Measurements from ENCODE around the gene PTPRH. TPM values are rescaled to one million over a fixed set of nuclear protein-coding genes. Genes with fewer than 3 reads are reported as not detected.

Gene PTPRH
- polyA plus RNA-seq, 1 donor (not counting 4 experiments of a cell fraction or from before 2014, with no cell fraction given), result 0.17 TPM

DNA sequence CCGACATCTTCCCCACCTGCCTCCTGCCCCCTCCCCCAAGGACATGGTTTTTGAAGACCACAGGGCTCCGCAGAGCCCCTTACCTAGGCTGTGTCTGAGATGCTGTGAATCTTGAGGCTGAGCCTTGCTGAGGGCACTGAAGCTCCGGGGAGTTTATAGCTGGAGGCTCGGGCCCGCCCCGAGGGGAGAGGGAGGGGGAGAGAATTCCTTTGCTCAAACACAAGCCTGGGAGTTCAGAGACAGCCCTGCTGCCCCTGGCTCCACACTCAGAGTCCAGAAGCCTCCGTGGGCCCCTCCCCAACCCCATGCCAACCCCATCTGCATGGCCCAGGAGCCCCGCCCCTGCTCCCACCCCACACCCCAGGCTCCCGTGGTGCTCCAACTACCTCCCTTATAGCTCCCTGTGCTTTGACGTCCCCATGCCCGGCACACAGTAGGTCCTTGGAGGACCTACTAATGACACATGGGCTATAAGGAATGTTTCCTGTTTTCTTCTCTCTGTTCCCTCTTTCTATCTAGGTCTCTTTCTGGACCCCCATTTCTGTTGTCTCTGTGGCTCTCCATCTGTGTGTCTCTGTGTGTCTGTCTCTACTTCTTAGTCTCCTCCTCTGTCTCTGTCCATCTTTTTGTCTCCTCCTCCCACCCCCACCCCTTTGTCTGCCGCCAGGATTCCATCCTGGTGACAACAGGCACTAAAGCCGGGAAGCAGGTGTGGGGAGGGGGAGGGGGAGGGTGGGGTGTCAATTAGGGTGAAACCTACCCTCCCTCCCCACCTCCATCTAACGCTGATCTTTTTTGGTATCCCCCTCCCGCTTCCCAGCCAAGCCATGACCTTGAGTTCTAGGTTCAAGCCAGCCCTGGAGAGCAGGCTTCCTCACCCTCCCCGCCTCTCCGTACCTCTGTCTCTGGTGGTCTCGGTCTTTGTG is 60.0 kb downstream of the PTPRH start, which contains the start of gene TNNT1:
TNNT1 (minus strand) TSS at position 129 of the 926 bp plus-strand sequence. CDS start 2,049 bp downstream, outside the sequence.
- dilution Hi-C loops (cut with MboI; ENCODE audit: extremely low pct_ligation_motif_present, low sequenced_read_pairs), result no loop called here
- Histone ChIP-seq H3K4me1 (ENCODE audit: control insufficient read depth, extremely low read depth, insufficient read depth, low read length) (peaks cover 2% of the 10 kb centered on the region), H4K20me1 (ENCODE audit: control insufficient read depth, extremely low read depth, insufficient read depth, low read length) (no peaks in the 10 kb centered on the region), H3K9me1 (ENCODE audit: control insufficient read depth, extremely low read depth, insufficient read depth, low read length) (no peaks in the 10 kb centered on the region), H3K9me3 (ENCODE audit: control insufficient read depth, low read depth, low read length) (no peaks in the 10 kb centered on the region), H3K4me3 (ENCODE audit: control insufficient read depth in 2 of 3, extremely low read depth in 1 of 3, insufficient read depth in 2 of 3, low read depth in 1 of 3, low read length in 3 of 3) (no peak within 1 kb of the TSS), H3K79me2 (ENCODE audit: control insufficient read depth, insufficient read depth, low read length) (no peaks in the 10 kb centered on the region), H3K4me2 (ENCODE audit: control insufficient read depth, extremely low read depth, insufficient read depth, low read depth, low read length) (no peak within 1 kb of the TSS), H3K9ac (ENCODE audit: control insufficient read depth, extremely low read depth, insufficient read depth, low read length) (no peak within 1 kb of the TSS), H3K27ac (ENCODE audit: control insufficient read depth, insufficient read depth, low read length) (no peak within 1 kb of the TSS), H3K27me3 (ENCODE audit: control insufficient read depth, extremely low read depth, insufficient read depth, low read length) (no peaks in the 10 kb centered on the region), H3K36me3 (ENCODE audit: control insufficient read depth in 2 of 2, extremely low read depth in 1 of 2, insufficient read depth in 2 of 2, low read length in 2 of 2) (no peaks in the 10 kb centered on the region), H2AFZ (ENCODE audit: control insufficient read depth, low read length) (no peak within 1 kb of the TSS)
- no peak for TF ChIP-seq EZH2 (IDR thresholded peaks at IDR 0.05; ENCODE audit: low read length)
- TF ChIP-seq, protein P1, sequence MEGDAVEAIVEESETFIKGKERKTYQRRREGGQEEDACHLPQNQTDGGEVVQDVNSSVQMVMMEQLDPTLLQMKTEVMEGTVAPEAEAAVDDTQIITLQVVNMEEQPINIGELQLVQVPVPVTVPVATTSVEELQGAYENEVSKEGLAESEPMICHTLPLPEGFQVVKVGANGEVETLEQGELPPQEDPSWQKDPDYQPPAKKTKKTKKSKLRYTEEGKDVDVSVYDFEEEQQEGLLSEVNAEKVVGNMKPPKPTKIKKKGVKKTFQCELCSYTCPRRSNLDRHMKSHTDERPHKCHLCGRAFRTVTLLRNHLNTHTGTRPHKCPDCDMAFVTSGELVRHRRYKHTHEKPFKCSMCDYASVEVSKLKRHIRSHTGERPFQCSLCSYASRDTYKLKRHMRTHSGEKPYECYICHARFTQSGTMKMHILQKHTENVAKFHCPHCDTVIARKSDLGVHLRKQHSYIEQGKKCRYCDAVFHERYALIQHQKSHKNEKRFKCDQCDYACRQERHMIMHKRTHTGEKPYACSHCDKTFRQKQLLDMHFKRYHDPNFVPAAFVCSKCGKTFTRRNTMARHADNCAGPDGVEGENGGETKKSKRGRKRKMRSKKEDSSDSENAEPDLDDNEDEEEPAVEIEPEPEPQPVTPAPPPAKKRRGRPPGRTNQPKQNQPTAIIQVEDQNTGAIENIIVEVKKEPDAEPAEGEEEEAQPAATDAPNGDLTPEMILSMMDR (optimal IDR thresholded peaks at IDR 0.05 in 1 of 3, IDR thresholded peaks at IDR 0.05 in 1 of 3, conservative IDR thresholded peaks at IDR 0.05 in 1 of 3; ENCODE audit: extremely low read depth in 1 of 3, insufficient read depth in 2 of 3, low read length in 3 of 3), result no peak
- DNase-seq (ENCODE audit: low read depth, low spot score) (no peak), FAIRE-seq (no peak)

GRCh38 chr19:55147545-55148251 is 61.6 kb downstream of the PTPRH start:
- Histone ChIP-seq H3K9ac (ENCODE audit: control insufficient read depth, extremely low read depth, insufficient read depth, low read length) (no peak overlapping the region), H3K4me3 (ENCODE audit: control insufficient read depth in 2 of 3, extremely low read depth in 1 of 3, insufficient read depth in 2 of 3, low read depth in 1 of 3, low read length in 3 of 3) (no peak overlapping the region), H3K4me2 (ENCODE audit: control insufficient read depth, extremely low read depth, insufficient read depth, low read depth, low read length) (no peak overlapping the region), H3K9me1 (ENCODE audit: control insufficient read depth, extremely low read depth, insufficient read depth, low read length) (no peaks in the 10 kb centered on the region), H4K20me1 (ENCODE audit: control insufficient read depth, extremely low read depth, insufficient read depth, low read length) (no peaks in the 10 kb centered on the region), H3K4me1 (ENCODE audit: control insufficient read depth, extremely low read depth, insufficient read depth, low read length) (peaks cover 2% of the 10 kb centered on the region), H2AFZ (ENCODE audit: control insufficient read depth, low read length) (no peak overlapping the region), H3K27ac (ENCODE audit: control insufficient read depth, insufficient read depth, low read length) (no peak overlapping the region), H3K36me3 (ENCODE audit: control insufficient read depth in 2 of 2, extremely low read depth in 1 of 2, insufficient read depth in 2 of 2, low read length in 2 of 2) (no peaks in the 10 kb centered on the region), H3K27me3 (ENCODE audit: control insufficient read depth, extremely low read depth, insufficient read depth, low read length) (no peaks in the 10 kb centered on the region), H3K79me2 (ENCODE audit: control insufficient read depth, insufficient read depth, low read length) (no peaks in the 10 kb centered on the region), H3K9me3 (ENCODE audit: control insufficient read depth, low read depth, low read length) (no peaks in the 10 kb centered on the region)
- dilution Hi-C loops (cut with MboI; ENCODE audit: extremely low pct_ligation_motif_present, low sequenced_read_pairs), result no loop called here
- no peak for FAIRE-seq
- no peak for DNase-seq (ENCODE audit: low read depth, low spot score)
- TF ChIP-seq, protein P1 (optimal IDR thresholded peaks at IDR 0.05 in 1 of 3, IDR thresholded peaks at IDR 0.05 in 1 of 3, conservative IDR thresholded peaks at IDR 0.05 in 1 of 3; ENCODE audit: extremely low read depth in 1 of 3, insufficient read depth in 2 of 3, low read length in 3 of 3), result no peak
- TF ChIP-seq EZH2 (IDR thresholded peaks at IDR 0.05; ENCODE audit: low read length), result no peak
